ENCODE measurements around the gene HSPA1B. TPM values are rescaled to one million over a fixed set of nuclear protein-coding genes. Genes with fewer than 3 reads are reported as not detected.
"Not testable (repeated sequence)": the region's sequence is repeated elsewhere in the genome, so short reads cannot be mapped to it uniquely, and the experiment has no call there.

The HSPA1B gene
- total and polyA plus RNA-seq, 2 of the 4 experiments (the other 2 are of a cell fraction), result 61.1 to 93.6 TPM

DNA sequence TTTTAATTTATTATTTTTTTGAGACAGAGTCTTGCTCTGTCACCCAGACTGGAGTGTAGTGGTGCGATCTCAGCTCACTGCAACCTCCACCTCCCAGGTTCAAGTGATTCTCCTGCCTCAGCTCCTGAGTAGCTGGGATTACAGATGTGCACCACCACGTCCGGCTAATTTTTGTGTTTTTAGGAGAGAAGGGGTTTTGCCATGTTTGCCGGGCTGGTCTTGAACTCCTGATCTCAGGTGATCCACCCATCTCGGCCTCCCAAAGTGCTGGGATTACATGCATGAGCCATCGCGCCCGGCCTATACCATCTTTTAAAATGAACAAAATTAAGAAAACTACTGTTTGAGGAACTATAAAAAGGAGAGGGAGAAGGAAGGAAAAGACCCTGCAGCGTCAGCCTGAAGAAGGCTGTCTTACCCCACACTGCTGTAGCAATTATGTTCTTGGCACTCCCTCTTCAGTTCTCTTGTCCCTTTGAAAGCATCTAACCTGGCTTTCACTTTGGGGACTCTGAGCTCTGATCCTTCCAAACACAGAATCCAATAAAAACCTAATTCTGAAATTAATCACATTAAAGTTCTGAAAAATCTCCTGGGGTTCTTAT is 3.8 kb upstream of the HSPA1B start:
- H4K5ac ChIP-seq (ENCODE audit: low read depth, low read length); dilution Hi-C loops (cut with HindIII; ENCODE audit: low sequenced_read_pairs, unreplicated experiment); BruUV-seq (replicated peaks); H4K20me1 ChIP-seq (ENCODE audit: insufficient read depth, low read length); intact Hi-C loops (cut with micrococcal nuclease); H3K27me3 ChIP-seq (ENCODE audit: control insufficient read depth, insufficient read depth, low read length); H2BK5ac ChIP-seq (ENCODE audit: low read depth, low read length, poor library complexity, severe bottlenecking); H4K8ac ChIP-seq (ENCODE audit: low read depth in 2 of 2, low read length in 2 of 2); H3K56ac ChIP-seq (ENCODE audit: extremely low read depth, insufficient read depth, low read length); H3K9ac ChIP-seq (ENCODE audit: low read depth, low read length); H2BK120ac ChIP-seq (ENCODE audit: low read depth, low read length); H3K4me2 ChIP-seq (ENCODE audit: low read depth, low read length); H3K14ac ChIP-seq (replicated peaks; ENCODE audit: low read depth, low read length); H2BK20ac ChIP-seq (ENCODE audit: low read depth, low read length); H3K9me3 ChIP-seq (ENCODE audit: control insufficient read depth, insufficient read depth, low read length); H3K4ac ChIP-seq (ENCODE audit: low read depth, low read length); ATAC-seq (ENCODE audit: low read depth); H2AK9ac ChIP-seq (replicated peaks; ENCODE audit: low read depth, low read length, poor library complexity); in situ Hi-C loops (cut with MboI; ENCODE audit: low sequenced_read_pairs); H3K9me1 ChIP-seq (ENCODE audit: insufficient read depth, low read length); H4K91ac ChIP-seq (ENCODE audit: insufficient read depth, low read depth, low read length); DNase-seq; H3K23ac ChIP-seq (ENCODE audit: low read depth, low read length); H2BK15ac ChIP-seq (ENCODE audit: low read depth, low read length); H2AFZ ChIP-seq (replicated peaks; ENCODE audit: low read length, poor library complexity); H3K27ac ChIP-seq (ENCODE audit: insufficient read depth, low read length); H3K18ac ChIP-seq (ENCODE audit: low read depth, low read length); H3K4me3 ChIP-seq (ENCODE audit: insufficient read depth, low read depth, low read length); H2AK5ac ChIP-seq (ENCODE audit: low read depth, low read length); POLR2A ChIA-PET (ENCODE audit: unreplicated experiment); H3K36me3 ChIP-seq (ENCODE audit: control insufficient read depth, insufficient read depth, low read length): not testable (repeated sequence)
- no CpG with 5 or more reads among the region's 9 CpGs for WGBS, 2 experiments (ENCODE audit: extremely low coverage in 2 of 2, insufficient read length in 1 of 2)
- peaks cover 10% of the 10 kb centered on the region for H3K4me1 ChIP-seq (ENCODE audit: control insufficient read depth, insufficient read depth, low read length)
- CTCF ChIA-PET, result interaction anchor here (1.3 to 1.5 kb wide), 2 partner anchors 16 to 129 kb away, joined by 3 read pairs; partner anchors contain the start of gene LSM2
- peaks cover 5 to 37% of the 10 kb centered on the region in 2 experiments; a peak in 3 of 4 replicates for H3K79me1 ChIP-seq (ENCODE audit: low read depth in 1 of 2, low read length in 2 of 2)

Data from IMR-90 (cell line).